Suppressor macrophage treated with lipopolysaccharide for 1 hour (primary cell): ENCODE data around the gene CD34.

Experiments
- DNase-seq, 3 donors: peaks; one replicate each; pipeline ENCODE4 v3.0.0-alpha.2; 2020 to 2022

Gene CD34

GRCh38 chr1:207851696-207852095 is 59.2 kb downstream of the CD34 start:
- peak; percentile 49 to 54 (median 54) for DNase-seq

DNA sequence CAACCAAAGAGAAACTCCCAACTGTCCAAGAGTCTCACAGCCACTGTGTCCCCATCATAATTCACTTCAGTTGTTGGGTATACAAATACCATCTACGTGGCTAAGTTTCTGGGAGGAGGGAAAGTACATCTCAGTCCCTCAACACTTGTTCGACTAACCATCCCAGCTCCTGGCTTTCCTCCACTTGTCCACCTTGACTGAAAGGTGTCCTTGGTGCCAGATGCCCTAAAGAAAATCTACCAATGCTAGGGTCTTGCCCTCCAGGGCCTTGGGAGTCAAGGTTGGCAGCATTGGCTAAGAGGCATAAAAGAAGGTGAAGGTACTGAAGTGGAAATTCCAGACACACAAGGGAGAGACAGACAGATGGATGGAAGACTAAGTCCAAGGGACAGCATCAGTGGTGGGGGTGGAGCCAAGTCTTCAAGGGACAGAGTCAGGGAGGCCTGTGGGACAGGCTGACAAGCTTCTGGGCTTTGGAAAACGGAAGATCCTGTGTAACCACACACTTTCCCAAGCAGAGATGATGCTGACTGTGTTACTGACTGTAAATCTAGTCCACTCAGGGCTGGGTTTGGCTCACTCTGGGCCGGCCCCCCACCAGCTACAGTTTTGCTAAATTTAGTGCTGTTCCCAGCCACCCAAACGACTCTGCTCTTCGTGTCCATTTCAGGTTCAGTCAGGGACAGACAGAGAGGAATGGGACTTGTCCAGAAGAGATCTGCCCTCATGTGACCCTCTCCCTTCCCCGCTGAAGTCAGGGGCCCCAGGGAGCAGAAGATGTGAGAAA is 60.1 kb downstream of the CD34 start:
- peak; percentile 71 to 77 (median 72) for DNase-seq

DNA sequence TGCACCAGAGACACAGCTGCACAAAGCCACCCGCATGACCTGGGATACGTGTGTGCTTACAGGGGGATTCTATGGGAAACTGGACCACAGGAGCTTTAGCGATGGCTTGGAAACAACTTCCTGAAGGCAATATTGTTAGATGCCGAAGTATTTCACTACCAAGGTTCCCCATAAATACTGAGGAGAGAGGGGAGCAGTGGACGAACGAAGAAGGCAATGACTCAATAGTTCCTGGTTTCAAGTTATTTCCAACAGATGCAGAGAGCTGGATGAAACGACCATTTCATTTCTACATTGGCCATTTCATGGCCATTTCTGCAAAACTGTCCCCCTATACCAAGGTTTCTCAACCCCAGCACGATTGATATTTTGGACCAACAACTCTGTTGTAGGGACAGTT is 61.3 kb downstream of the CD34 start:
- DNase-seq, result peak; percentile 52 to 63 (median 59)

GRCh38 chr1:207849016-207849415 is 61.9 kb downstream of the CD34 start:
- DNase-seq, result no peak

DNA sequence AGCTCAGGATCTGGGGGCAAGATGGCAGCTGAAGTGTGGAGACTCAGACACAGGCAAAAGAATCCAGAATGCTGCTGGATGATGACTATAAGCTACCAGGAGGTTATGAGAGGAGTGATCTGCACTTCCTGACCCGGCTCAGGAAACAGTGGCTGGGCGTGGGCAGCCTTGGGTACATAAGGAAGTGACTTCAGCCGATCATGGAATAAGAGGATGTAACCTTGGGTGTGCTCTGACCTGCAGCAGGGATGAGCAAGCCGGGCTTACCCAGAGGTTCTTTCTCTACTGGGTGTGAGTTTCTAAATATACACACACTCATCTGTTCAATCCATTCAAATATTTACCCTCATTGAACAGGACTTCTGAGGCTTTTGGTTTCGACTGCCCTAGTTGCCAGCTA is 62.7 kb downstream of the CD34 start:
- peak; percentile 95 to 99 (median 97) for DNase-seq

- DNase-seq, result no peak
Observed at GRCh38 chr1:207847116-207847515, 63.8 kb downstream of the CD34 start.

GRCh38 chr1:207845109-207845508 is 65.8 kb downstream of the CD34 start:
- DNase-seq, result no peak

- DNase-seq, result peak in 1 of 3 donors; percentile 50
Observed at GRCh38 chr1:207844371-207844770, 66.6 kb downstream of the CD34 start.

GRCh38 chr1:207842506-207842905 is 68.4 kb downstream of the CD34 start:
- DNase-seq, result no peak

DNA sequence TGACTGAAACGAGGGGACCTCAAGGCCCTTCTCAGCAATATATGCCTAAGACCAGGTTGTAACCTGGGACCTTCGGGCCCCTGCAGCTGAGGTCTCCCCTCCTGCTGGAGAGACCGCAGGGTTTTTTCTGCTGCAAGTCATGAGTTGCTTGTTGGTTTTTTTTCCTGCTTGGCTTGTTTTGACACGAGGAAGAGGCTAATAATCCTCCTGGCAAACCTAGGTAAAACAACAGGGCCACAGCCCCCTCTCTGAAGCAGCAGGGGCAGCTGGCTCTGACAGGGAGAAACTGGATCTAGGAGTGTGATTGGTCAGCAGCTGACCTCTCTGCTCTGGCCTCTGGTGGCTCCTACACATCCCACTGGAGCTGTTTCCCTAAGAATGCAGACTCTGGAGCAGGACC is 69.0 kb downstream of the CD34 start:
- no peak for DNase-seq

GRCh38 chr1:207841293-207841692 is 69.6 kb downstream of the CD34 start:
- peak in 2 of 3 donors; percentile 43 to 49 for DNase-seq

GRCh38 chr1:207840380-207840779 is 70.5 kb downstream of the CD34 start:
- no peak for DNase-seq

DNA sequence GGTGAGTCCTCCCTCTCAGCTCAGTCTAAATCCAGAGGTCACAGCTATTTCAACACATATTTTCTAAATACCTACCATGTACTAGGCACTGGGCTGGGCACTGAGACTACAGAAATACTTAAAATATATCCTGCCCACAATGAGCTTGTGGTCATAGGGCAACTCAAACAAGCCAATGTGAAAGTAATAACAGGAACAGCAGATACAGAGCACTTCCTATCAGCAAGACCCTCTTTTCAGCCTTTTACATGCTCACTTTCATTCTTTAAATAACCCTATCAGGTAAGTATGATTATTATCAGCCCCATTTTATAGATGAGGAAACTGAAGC is 71.9 kb downstream of the CD34 start:
- no peak for DNase-seq

GRCh38 chr1:207838156-207839082 is 72.5 kb downstream of the CD34 start:
- no peak for DNase-seq

DNA sequence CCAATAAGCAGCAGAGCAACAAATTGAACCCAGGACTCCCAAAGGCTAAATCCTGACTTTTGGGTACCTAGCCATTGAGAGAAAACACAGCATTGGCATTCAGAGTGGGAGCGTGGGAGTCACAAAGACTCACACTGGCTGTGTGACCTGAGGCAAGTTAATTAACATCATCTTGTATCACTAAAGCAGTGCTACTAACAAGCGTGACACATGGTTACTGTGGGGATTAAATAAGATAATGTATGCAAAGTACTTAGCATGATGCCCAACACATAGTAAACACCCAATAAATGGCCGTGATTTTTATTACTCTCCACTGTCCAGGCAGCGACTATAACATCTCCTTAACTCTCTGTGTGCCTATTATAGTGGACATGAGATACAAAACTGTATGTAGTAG is 73.3 kb downstream of the CD34 start:
- no peak for DNase-seq

DNA sequence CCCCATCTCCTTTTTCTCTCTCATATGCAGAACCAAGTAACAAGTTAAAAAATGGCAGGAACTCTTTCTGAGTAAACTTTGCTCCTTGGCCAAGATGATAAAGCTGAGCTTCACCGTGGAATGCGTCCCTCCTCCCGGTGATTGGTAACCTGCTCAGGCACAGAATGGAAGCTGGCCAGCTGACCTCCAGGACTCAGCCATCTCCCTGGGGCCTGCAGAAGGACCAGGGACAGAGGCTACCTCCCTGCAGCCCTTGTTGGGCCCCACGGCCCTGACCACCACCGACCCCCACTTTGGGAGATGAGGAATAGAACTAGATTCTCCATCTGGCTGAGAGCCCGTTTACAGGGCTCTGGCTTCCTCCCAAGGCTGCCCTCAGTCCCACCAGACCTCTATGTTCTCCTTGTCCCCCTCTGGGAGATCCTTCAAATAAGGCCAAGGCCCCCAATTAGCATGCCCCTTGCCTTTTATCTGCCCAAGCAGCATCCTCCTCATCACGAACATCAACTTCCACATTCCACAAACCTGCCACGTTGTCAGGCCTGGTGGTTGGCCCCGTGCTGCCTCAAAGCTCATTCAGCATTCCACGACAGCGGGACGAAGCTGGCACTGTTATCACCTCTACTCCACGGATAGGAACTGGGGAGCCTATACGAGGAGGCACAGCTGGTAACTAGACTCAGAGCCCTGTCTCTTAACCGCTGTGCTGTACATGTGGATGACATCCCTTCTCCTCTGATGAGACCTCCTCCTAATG is 74.2 kb downstream of the CD34 start:
- no peak for DNase-seq

GRCh38 chr1:207835958-207836357 is 75.0 kb downstream of the CD34 start:
- DNase-seq, result no peak

GRCh38 chr1:207833956-207834660 is 76.8 kb downstream of the CD34 start:
- no peak for DNase-seq

GRCh38 chr1:207833381-207833780 is 77.5 kb downstream of the CD34 start:
- peak; percentile 61 to 66 (median 62) for DNase-seq

GRCh38 chr1:207832796-207833195 is 78.1 kb downstream of the CD34 start:
- DNase-seq, result no peak

DNA sequence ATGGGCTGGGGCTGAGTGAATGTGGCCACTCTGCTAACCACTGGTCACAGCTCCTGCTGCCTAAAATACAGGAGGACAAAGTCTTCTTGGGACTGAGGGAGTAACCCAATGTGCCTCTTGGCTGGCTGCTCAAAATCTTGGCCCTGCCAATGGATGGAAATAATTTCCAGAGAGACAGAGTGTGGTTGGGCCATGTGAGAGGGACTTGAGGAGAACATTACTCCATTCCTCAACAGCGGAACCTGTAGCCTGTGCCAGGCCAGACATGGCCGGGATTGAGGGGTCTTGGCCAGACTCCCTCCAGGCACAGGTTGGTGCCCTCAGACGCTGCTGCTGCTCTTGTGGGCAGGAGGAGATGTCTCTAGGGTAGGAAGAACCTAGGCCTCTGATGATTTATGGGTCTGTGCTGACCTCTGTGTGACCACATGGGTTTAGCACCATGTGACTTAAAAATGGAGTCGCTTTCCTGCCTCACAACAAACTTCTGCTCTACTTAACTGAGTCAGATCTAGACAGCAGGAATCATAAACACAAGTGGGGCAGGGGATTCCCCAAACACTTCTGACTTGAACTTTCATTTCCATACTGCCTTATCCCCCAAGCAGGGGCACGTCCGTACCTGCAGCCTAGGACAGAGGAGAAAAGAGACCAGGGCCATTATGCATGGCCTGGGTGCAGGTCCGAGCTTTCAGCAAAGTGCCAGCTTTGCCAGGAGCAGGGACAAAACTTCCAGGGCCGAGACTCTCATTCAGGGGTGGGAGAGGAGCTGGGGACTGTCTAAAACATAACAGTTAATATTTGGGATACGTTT is 79.2 kb downstream of the CD34 start:
- DNase-seq, result peak; percentile 82 to 91 (median 86)
